Adrenal gland (tissue), 5 donors: ENCODE measurements around the gene COPG2.

Experiments used
- CTCF ChIP-seq, 6 experiments: fragments of 450-650 bp in 4 of 6; fragments of 200-600 bp in 2 of 6; sonication (generic) in 1 of 6; IDR thresholded peaks; 1 replicate in 5 of 6; 2 replicates in 1 of 6; pipeline versions ENCODE4 v1.5.1 to v1.8.0; 2016 to 2021; ENCODE audit warnings: antibody characterized with exemption in 6 of 6, mild to moderate bottlenecking in 2 of 6, moderate library complexity in 1 of 6
- POLR2A ChIP-seq, 2 donors: fragments of 450-650 bp; IDR thresholded peaks; one replicate each; pipeline ENCODE4 v1.6.1; 2017; ENCODE audit warnings: antibody characterized with exemption in 2 of 2, mild to moderate bottlenecking in 2 of 2, moderate library complexity in 1 of 2
- donor health status: DM: no; HTN: no; CAD: no.

GRCh38 chr7:130700760-130701159, 32.2 kb upstream of the COPG2 start:
- TF ChIP-seq CTCF (IDR thresholded peaks at IDR 0.05) (no peak), POLR2A (IDR thresholded peaks at IDR 0.05) (no peak)
